ENCODE results near the gene WASF3. TPM values are rescaled to one million over a fixed set of nuclear protein-coding genes. Genes with fewer than 3 reads are reported as not detected.
"Not testable (repeated sequence)": the region's sequence is repeated elsewhere in the genome, so short reads cannot be mapped to it uniquely, and the experiment has no call there.

WASF3 gene
- polyA plus RNA-seq, 1 donor = 62.9 TPM

DNA sequence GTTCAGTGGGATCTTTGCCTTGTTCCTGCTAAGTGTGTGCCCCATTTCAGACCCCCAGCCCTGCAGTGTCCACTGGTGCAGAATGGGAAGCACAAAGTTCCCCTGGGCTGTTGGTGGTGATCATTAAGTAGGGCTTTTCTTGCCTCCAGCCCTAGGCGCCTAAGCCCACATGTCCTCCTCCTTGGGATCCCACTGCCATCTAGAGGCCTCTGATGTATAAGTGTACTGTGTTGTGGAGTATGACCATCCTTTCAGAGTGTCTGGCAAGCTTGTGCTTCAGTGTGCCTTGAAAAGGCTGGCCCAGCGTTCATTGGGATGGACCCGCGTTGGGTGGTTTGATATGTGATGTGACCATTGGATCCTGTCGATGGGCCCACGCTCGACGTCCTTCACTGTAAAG is 71.2 kb downstream of the WASF3 start:
- DNase-seq = no peak

DNA sequence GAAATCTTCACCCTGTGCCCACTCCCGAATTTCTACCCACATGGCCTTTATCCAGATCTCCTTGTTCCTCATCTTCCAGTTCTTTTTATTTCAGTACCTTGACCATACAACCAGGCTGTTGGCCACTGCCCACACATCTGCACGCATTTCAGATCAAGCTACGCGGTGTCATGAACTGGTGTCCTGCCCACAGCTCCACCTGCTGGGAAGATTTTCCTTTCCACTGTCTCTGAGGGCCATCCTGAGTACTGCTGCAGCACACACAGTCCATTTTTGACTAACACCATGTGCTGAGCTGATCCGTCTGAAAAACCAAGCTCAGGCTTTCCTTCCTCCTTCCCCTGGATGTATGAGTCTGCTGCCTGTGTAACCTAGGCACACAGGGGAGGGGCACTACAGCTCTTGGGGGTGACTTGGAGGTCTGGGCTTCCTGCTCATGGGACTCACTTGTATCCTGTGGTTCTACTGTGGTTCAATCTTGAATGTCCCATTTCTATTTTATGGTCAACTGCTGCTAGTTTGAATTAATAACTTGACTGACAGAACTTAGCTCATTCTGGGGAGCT is 71.9 kb downstream of the WASF3 start:
- DNase-seq = no peak

DNA sequence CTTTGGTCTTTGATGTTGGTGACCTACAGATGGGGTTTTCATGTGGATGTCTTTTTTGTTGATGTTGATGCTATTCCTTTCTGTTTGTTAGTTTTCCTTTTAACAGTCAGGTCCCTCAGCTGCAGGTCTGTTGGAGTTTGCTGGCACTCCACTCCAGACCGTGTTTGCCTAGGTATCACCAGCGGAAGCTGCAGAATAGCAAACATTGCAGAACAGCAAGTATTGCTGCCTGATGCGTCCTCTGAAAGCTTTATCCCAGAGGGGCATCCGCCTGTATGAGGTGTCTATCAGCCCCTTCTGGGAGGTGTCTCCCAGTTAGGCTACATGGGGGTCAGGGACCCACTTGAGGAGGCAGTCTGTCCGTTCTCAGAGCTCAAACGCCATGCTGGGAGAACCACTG is 78.2 kb downstream of the WASF3 start:
- DNase-seq = not testable (repeated sequence)

DNA sequence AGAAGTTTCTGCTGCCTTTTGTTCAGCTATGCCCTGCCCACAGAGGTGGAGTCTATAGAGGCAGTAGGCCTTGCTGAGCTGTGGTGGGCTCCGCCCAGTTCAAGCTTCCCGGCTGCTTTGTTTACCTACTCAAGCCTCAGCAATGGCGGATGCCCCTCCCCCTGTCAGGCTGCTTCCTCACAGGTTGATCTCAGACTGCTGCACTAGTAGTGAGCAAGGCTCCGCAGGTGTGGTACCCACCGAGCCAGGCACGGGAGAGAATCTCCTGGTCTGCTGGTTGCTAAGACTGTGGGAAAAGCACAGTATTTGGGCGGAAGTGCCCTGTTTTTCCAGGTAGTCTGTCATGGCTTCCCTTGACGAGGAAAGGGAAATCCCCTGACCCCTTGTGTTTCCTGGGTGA is 78.6 kb downstream of the WASF3 start:
- DNase-seq = not testable (repeated sequence)

DNA sequence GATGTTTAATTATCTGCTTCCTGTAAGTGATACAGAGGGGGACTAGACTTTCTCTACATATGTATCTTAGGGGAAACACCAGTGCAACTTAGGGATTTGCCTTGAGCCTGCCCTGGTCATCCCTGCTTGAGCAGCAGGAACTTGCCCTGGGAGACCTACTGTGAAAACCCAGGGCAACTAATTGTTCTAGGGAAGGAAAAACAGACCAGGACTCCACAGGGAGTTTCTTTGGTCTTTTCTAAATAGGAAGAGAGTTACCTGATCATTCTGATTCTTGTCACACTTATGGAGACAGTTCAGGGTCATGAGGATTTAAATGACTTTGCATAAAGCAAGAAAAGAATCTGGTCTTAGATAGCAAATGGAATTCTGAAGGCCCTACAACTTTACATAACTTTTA is 89.1 kb downstream of the WASF3 start:
- no peak for DNase-seq

DNA sequence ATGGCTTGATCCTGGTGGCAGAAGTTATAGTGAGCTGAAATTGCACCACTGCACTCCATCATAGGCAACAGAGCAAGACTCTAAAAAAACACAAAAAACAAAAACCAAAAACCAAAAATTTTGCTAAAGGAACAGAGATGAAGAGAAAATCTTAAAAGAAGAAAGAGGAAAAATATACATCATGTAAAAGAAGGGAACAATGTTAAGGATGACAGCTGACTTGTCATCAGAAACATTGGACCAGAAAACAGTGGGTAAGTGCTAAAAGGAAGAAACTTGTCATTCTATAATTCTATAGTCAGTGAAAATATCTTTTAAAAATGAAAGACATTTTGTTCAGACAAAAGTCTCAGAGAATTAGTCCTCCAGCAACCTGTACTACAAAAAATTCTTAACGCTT is 93.8 kb downstream of the WASF3 start:
- no peak for DNase-seq

DNA sequence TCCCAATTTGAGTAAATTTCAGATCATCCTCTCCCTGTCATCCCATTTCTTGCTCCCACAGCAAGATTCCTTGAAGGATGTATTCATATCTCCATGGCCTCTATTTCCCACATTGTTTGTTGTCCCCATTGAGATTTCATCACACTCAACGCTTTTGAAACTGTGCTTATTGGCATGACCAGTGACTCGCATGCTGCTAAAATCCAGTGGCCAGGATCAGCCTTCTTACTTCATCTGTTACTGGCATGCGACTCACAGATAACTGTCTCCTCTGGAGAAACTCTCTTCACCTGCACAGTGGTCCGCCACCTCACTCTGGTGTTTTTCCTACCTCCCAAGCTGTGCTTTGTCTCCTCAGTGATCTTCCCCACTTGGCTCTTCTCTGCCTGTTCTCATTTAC is 95.8 kb downstream of the WASF3 start:
- no peak for DNase-seq

DNA sequence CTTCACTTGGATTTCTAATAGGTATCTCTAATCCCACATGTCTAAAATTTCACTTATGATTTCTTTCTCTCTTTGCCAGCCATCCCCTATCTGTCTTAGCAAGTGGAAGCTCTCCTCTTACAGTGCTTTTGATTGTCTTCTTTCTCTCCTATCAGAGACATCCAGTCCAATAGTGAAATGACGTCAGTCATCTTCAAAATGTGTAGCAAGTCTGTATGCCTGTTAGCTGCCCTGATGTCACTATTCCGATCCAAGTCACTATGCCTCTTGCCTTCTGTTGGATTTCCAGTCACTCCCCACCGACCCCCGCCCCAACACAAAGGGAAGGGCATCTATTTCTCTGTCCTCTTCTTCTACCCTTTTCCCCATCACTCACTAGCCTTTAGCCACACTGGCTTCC is 96.4 kb downstream of the WASF3 start:
- no peak for DNase-seq

DNA sequence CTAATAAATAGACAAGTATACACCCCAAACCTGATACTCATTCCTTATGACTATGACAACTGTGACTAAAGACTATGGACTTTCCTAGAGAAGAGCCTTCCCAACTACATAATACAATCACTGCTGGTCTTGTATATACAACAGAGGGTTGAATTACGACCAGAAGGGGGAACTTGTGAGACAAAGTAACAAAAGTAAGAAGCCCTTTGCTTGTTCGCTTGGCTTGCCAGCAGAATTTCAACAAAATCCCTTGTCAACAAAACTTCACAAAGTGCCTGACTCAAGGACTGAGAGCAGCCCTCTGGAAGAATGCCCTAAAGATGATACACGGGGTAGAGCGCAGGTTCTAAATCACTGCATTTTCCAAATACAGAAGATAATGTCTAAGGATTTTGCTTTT is 99.4 kb downstream of the WASF3 start:
- DNase-seq = no peak

DNA sequence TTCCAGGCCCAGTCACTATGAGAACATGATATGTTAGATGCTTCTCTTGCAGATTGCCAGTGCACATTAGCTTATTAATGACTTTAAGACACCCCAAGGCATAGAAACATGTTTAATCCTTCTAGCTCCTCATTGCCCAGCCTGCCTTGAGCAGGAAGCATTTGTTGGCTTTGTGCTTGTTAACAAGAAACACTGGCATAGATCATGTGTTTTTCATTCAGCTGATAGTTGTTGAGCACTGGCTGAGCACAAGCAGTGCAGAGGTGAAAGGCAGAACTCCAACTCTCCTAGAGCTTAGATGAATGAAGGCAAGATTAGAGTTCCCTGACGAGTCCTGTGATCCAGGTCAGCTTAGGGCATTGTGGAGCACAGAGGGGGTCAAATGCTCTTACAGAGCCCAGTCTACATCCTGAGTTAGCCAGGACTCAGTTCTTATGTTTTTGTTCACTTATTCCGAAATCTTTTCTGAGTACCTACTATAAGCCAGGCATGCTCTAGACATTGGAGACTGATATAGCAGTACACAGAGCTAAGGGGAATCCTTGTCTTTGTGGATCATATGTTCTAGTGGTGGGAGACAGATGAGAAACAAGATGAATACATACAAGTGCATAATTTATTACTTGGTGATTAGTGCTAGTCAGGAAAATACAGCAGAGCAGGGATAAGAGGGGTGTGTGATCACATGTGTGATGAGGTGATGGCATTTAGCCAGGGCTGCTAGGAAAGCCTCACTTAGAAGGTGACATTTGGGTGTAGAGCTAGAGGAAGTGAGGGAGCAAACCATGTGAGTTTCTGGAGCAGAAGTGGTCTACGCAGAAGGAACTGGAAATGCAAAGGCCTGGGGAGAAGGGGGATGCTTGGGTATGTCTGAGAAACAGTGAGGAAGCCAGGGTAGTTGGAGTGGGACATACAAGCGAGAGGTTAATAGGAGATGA is 101.2 kb downstream of the WASF3 start:
- no peak for DNase-seq

DNA sequence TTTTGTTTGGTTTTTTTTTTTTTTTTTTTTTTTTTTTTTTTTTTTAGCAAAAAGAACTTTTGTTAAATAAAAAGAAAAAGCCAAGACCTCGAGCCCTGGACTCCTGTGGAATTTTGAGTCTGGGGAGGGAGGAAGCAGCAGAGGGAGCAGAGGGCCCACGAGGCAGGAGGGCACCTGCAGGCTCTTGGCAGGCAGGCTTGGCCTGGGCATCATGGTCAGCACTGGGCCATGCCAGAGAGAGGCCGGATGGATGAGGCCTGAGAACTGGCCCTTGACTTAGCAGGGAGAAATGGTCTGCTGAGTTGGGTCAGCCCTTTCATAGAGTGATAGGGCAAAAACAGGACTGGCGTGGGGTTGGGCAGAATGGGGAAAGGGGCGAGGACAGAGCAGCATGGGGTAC is 102.7 kb downstream of the WASF3 start:
- no peak for DNase-seq

DNA sequence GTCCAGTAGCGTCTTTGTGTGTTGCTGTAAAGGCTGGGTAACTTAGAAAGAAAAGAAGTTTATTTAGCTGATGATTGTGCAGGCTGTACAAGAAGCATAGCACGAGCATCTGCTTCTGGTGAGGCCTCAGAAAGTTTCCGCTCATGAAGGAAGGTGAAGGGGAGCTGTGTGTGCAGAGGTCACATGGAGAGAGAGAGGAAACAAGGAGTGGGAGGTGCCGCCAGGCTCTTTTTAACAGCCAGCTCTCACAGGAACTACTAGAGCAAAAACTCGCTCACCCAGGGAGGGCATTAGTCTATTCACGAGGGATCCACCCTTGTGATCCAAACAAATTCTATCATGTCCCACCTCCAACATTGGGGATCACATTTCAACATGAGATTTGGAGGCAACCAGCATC is 103.3 kb downstream of the WASF3 start:
- peak; percentile 39 for DNase-seq

DNA sequence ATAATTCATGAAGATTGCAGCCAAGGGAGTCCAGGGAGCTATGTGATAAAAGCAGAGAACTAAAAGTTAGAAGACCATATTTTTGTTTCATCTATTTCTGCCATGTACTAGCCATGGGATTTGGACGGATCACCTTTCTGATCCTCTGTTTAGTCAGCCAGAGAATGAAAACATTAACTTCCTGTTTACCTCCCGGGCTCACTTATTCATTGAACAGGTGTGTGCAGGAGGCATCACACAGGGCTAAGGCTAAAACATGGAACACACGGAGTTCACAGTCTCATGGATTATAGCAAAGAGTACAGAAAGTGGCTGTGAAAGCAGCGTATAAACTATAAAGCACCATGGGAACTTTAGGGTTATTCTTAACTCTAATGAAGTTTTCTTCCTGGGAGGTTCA is 106.3 kb downstream of the WASF3 start:
- peak; percentile 60 for DNase-seq

DNA sequence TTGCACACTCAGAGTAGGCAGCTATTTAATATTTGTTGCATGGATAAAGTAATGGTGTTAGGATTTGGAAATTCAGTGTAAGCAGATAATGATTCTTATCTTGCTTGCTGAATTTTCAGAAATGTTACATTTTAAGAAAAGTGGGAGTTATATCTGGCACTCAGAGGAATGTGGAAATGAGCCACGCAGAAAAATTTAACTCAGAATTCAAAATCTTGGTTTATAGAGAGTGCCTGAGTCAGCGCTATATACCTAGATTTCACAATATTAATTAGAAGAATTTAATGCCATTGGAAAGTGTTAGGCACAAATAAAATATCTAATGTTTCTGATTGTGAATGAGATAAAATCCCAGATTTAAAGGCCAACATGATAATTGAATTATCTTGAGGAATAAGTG is 106.8 kb downstream of the WASF3 start:
- no peak for DNase-seq

DNA sequence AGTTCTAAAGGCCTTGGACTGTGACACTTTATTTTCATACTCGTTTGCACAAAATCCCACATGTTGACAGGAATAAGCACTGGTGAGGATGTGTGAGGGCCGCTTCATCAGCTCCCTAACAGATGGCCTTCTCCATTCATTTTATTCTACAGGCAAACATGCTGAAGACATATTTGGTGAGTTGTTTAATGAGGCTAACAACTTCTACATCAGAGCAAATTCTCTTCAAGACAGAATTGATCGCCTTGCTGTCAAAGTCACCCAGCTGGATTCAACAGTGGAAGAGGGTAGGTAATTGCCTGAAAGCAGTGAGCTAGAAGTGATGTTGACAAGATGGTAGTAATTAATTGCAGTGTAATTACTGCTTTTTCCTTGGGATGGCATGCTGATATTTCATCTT is 107.4 kb downstream of the WASF3 start:
- no peak for DNase-seq

DNA sequence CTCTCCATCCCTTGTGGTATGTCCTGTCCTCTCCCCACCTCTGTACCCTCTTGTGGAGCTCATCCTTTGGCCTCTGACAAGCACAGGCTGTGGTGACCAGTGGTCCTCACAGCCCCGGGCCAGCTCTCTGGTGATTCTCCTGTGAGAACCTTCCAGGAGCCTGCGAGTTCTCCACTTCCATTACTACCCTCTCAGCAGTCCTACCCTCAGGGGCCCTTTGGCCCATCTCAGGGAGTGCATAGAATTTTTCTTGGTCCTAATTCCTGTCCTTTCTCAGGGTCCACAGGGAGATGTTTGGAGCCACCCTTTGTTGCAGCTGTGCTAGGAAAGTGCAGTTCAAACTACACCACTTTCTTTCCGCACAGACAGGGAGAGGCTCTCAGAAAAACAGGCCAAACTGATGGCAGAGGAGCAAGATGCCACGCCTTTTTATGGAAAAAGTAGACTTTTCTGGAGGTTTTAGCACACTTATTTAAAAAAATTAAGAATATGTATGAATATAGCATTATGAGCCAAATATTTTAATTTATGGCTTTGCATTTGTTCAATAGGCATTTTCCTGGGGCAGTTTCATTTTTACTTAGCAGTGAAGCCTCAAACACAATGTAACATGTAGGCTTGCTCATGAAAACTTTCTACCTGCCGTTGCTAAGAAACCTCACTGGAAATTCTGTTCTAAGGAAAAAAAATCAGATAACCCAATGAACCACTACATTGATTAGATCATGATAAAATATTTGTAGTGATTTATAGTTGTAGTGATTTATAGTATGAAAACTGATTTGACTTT is 111.1 kb downstream of the WASF3 start:
- no peak for DNase-seq

DNA sequence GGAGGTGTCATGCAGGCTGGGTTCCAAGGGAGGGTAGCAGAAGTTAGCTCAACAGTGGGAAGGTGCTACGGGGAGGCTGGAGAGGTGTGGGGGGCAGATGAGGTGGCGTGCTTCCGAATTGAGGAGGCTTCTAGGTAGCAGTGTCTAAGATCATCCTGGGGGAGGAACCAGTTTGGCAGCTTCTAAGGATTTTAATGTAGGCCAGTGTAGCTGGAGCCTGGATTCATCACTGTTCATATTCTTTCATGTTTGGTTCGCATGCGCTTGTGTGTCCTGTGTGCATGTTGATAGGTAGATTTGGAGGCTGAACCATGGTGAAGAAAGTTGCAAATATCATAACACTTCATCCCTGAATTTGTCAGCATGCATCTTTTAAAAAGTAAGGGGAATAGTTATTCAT is 116.4 kb downstream of the WASF3 start:
- DNase-seq = no peak

DNA sequence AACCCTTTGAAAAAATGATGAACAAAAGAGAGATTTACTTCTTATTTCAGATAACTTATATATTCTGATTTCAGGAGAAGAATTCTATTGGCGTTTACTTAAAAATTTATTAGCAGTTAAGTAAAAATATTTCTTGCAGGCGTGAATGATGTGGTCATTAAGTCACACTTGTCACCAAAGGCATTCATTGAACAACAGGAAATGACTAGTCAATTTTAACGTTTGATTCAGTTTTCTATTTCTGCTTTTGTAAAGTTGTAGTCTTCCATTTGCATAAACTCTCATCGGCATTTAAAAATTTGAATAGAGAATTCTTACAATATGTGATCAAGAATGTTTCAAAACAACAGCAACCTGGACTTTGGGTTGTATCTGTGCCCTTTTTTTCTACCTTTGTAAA is 119.7 kb downstream of the WASF3 start:
- DNase-seq = no peak

DNA sequence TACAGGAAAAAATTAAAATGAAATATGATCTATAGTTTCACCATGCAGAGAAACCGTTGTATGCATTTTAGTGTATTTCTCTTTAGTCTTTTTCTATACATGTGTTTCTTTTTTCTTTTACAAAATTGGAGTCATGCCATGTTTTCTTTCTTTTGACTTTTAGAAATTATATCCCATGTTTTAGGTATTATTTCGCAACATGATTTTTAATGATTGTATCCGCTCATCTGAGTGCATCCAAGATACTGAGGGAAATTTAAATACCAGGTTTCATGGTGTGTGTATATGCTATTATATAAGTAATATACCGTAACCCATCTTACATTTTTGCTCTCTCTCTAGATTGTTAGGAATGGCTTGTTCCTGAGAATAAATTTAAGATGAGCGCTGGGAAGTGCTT is 120.8 kb downstream of the WASF3 start:
- no peak for DNase-seq

DNA sequence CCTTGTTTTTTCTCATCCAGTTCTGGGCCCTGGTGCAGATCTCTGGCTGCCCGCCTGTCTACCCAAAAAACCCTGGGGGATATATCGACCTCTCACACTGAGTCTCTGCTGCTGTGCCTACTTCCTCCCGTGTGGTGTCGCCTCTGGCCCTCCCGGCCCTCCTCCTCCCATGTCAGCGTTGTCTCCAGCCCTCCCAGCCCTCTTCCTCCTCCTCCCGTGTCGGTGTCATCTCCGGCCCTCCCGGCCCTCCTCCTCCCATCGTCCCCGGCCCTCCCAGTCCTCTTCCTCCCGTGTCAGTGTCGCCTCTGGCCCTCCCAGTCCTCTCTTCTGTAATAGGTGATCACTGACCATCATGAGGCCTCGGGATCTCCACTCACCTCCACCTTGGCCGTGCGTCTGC is 121.3 kb downstream of the WASF3 start:
- no peak for DNase-seq

DNA sequence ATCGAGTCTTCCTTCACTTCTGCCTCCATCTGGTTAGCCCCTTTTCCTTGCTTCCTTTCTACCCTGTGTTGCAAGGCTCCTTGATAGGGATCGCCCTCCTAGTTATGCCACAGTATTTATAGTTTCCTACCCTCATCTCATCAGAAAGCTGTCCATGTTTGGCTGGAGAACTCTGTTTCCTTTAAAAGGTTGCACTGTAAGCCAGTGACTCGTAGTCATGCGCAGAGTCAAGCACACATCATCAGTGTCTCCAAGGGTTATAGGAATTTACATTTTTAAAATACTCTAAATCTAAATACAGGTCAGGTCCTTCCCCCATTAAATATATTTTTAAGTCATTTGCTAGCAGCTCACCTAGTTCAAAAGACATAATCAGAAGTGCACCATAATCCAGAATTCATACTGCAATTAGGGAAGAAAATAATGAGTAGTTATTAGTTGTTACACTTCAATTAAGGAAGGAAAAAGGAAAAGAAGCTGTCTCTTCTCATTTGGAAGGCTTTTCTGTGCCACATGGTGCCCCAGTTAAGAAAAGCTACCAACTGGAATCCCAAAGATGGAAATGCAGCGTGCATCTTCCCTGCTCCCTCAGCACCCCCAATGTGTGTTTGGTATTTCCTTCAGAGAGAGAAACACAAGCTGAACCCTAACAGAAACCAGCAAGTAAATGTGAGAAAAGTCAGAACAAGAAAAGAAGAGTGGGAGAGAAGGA is 122.1 kb downstream of the WASF3 start:
- DNase-seq = no peak

DNA sequence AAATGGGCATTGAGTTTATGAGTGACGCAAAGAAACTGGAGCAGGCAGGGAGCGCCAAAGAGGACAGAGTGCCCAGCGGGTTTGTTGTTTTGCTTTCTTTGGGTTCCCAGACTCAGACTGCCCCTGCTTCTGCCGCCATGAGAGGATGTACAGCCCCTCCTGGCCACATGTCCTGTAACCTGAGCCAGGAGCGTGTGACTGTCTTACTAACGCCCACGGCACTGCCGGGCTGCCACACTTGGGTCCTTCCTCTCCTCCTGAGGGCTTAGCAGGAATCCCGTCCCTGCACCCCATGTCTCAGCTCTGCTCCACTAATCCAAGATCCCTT is 122.6 kb downstream of the WASF3 start:
- peak; percentile 69 for DNase-seq

DNA sequence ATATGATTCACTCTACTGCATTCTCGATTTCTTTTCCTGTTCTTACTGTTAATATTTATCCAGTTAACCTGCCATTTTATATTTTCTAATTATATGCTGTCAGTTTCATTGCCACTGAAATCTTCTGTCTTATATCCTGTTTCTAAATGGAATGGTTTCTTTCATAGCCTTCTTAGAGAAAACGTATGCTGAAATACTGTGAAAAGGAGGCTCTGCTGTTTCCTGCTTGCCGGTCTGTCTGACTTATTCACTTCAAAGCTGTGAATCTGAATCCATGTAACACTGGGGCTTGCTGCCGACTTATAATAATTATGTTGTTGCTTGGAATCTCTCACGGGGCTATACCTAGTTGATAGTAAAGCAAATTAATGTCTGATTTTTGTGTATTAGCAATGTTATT is 123.1 kb downstream of the WASF3 start:
- no peak for DNase-seq

All from left kidney (tissue), 2 donors.